GM21381 (cell line): ENCODE measurements around the gene OR52E1.

ENCODE experiments used
- ATAC-seq: cut with Tn5 transposase; IDR thresholded peaks from one replicate; pipeline ENCODE4 v1.9.1; 2021; ENCODE audit warnings: mild to moderate bottlenecking, moderate library complexity; ENCODE audit not compliant: unreplicated experiment

OR52E1 gene

DNA sequence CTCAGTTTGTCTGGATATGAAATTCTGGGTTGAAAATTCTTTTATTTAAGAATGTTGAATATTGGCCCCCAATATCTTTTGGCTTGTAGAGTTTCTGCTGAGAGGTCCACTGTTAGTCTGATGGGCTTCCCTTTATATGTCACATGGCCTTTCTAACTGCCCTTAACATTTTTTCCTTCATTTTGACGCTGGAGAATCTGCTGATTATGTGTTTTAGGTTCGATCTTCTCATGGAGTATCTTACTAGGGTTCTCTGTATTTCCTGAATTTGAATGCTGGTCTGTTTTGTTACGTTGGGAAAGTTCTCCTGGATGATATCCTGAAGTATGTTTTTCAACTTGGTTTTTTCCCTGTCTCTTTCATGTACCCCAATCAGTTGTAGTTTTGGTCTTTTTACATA lies 46.0 kb downstream of the OR52E1 start:
- no peak for ATAC-seq

DNA sequence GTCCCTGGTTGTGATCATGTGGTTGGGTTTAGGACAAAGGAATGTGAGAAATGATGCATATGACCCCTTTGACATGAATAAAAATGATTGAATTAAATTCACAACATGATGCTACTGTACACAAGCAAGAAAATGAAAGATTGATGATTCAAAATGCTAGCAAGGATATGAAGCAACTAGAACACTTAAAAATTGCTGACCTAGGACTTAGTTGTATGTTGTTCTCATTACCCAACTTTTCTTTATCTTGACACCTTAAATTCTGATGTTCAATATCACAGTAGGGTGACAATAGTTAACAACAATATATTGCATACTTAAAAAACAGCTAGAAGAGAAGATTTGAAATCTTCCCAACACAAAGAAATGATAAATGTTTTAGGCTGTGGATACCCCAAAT lies 48.2 kb downstream of the OR52E1 start:
- ATAC-seq, result no peak

DNA sequence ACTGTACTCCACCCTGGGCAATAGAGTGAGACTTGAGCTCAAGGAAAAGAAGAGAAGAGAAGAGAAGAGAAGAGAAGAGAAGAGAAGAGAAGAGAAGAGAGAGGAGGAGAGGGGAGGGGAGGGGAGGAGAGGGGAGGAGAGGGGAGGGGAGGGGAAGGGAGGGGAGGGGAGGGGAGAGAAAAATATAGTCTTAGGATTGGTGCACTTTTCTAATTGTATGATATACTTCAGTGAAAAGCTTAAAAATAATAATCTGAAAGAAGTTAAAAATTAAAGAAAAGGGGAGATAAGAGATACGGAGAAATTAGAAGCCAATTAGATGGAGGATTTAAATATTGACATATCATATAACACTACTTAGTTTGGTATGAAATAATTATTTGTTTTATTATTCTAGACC lies 49.5 kb downstream of the OR52E1 start:
- ATAC-seq, result no peak
